Smooth muscle cell (in vitro differentiated cells): Measurements from ENCODE around the gene TRPV2. TPM values are rescaled to one million over a fixed set of nuclear protein-coding genes. Genes with fewer than 3 reads are reported as not detected.
"Not testable (repeated sequence)": the region's sequence is repeated elsewhere in the genome, so short reads cannot be mapped to it uniquely, and the experiment has no call there.

Experiments
- DNase-seq: peaks from one replicate; lab custom pipeline; 2025; ENCODE audit not compliant: unreplicated experiment; lab: John Stamatoyannopoulos, UW
- H2AFZ ChIP-seq: fragments of 200-600 bp; sonication (generic); 2 replicates; pipeline ENCODE4 v1.6.0; 2016; ENCODE audit warnings: antibody characterized with exemption, low read depth, mild to moderate bottlenecking
- H3F3A ChIP-seq: fragments of 200-600 bp; sonication (generic); 2 replicates; pipeline ENCODE4 v1.6.0; 2017; ENCODE audit warnings: antibody characterized with exemption, low read depth
- H3K27ac ChIP-seq: fragments of 200-600 bp; sonication (generic); 2 replicates; pipeline ENCODE4 v1.5.1; 2016; ENCODE audit warnings: low read depth, mild to moderate bottlenecking
- H3K27me3 ChIP-seq: fragments of 200-600 bp; sonication (generic); 2 replicates; pipeline ENCODE4 v1.6.1; 2016; ENCODE audit warnings: low read depth, mild to moderate bottlenecking
- H3K36me3 ChIP-seq: fragments of 200-600 bp; sonication (generic); 2 replicates; pipeline ENCODE4 v1.5.1; 2016; ENCODE audit warnings: low read depth
- H3K4me1 ChIP-seq: fragments of 200-600 bp; sonication (generic); 2 replicates; pipeline ENCODE4 v1.5.1; 2016; ENCODE audit warnings: low read depth
- H3K4me2 ChIP-seq: fragments of 200-600 bp; sonication (generic); 2 replicates; pipeline ENCODE4 v1.6.0; 2016; ENCODE audit warnings: mild to moderate bottlenecking
- H3K4me3 ChIP-seq: fragments of 200-600 bp; sonication (generic); 2 replicates; pipeline ENCODE4 v1.5.1; 2016; ENCODE audit warnings: mild to moderate bottlenecking
- H3K79me2 ChIP-seq: fragments of 200-600 bp; sonication (generic); 2 replicates; pipeline ENCODE4 v1.6.0; 2016; ENCODE audit warnings: low read depth, mild to moderate bottlenecking
- H3K9ac ChIP-seq: fragments of 200-600 bp; sonication (generic); 2 replicates; pipeline ENCODE4 v1.6.0; 2016; ENCODE audit warnings: low read depth
- H3K9me3 ChIP-seq: fragments of 200-600 bp; sonication (generic); replicated peaks from 2 replicates; pipeline ENCODE4 v1.5.1; 2016; ENCODE audit warnings: low read depth
- H4K20me1 ChIP-seq: fragments of 200-600 bp; sonication (generic); 2 replicates; pipeline ENCODE4 v1.6.0; 2016; ENCODE audit warnings: low read depth
- WGBS: methylation state at CpG from one replicate; pipeline ENCODE4 v1.1.7; 2016; ENCODE audit warnings: low lambda C conversion rate; 5-methylcytosine and 5-hydroxymethylcytosine counted together
- polyA plus RNA-seq: library from polyadenylated mRNA; unstranded; fragments of >200 nt; fragmentation: Nextera tagmentation; extraction: Ambion mirVana; gene quantifications from 2 replicates; pipeline ENCODE4 v1.2.1, GENCODE V29; 2016
- total RNA-seq: library from RNA; depleted of rRNA; stranded (reverse); fragments of >200 nt; gene quantifications from 2 replicates; pipeline ENCODE4 v1.2.3, GENCODE V29; 2014
- TF ChIP-seq, protein P1 (sequence below): fragments of 200-600 bp; sonication (generic); IDR thresholded peaks from 2 replicates; pipeline ENCODE4 v1.5.1; 2017; ENCODE audit warnings: borderline replicate concordance, mild to moderate bottlenecking, antibody characterized with exemption; ENCODE audit not compliant: insufficient read depth, poor library complexity, severe bottlenecking

Gene TRPV2
- total and polyA plus RNA-seq, 2 experiments from 2014 or later: 58.0 to 92.9 TPM

DNA sequence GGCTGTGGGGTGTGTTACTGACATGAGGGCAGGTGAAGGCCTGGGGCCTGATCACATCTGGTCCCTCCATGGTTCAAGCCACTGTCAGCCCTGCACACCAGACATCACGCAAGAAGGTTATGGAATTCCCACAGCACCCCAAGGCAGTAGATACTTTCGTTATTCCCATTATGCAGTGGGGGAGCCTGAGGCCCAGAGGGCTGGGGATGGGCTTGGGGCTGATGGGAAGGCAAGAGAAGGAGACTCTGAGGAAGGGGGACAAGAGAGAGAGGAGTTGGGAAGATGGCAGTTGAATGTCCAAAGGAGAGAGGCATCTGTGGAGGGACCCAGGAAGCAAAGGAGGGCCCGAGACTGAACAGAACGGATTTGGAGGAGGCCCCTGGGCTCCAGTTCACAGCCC, 34.7 kb downstream of the TRPV2 start:
- Histone ChIP-seq H3K9ac (no peak overlapping the region), H3K27ac (no peak overlapping the region), H3K4me1 (peaks cover 5% of the 10 kb centered on the region), H3K9me3 (no peaks in the 10 kb centered on the region), H3K36me3 (no peaks in the 10 kb centered on the region), H3K4me3 (no peak overlapping the region), H4K20me1 (peaks cover 72% of the 10 kb centered on the region), H3K27me3 (no peaks in the 10 kb centered on the region), H3K79me2 (no peaks in the 10 kb centered on the region), H2AFZ (no peak overlapping the region), H3K4me2 (no peak overlapping the region), H3F3A (peaks cover 32% of the 10 kb centered on the region)
- 95% methylated on average over 4 of the region's 4 CpGs for WGBS
- TF ChIP-seq, protein P1, sequence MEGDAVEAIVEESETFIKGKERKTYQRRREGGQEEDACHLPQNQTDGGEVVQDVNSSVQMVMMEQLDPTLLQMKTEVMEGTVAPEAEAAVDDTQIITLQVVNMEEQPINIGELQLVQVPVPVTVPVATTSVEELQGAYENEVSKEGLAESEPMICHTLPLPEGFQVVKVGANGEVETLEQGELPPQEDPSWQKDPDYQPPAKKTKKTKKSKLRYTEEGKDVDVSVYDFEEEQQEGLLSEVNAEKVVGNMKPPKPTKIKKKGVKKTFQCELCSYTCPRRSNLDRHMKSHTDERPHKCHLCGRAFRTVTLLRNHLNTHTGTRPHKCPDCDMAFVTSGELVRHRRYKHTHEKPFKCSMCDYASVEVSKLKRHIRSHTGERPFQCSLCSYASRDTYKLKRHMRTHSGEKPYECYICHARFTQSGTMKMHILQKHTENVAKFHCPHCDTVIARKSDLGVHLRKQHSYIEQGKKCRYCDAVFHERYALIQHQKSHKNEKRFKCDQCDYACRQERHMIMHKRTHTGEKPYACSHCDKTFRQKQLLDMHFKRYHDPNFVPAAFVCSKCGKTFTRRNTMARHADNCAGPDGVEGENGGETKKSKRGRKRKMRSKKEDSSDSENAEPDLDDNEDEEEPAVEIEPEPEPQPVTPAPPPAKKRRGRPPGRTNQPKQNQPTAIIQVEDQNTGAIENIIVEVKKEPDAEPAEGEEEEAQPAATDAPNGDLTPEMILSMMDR: no peak
- DNase-seq: no peak

DNA sequence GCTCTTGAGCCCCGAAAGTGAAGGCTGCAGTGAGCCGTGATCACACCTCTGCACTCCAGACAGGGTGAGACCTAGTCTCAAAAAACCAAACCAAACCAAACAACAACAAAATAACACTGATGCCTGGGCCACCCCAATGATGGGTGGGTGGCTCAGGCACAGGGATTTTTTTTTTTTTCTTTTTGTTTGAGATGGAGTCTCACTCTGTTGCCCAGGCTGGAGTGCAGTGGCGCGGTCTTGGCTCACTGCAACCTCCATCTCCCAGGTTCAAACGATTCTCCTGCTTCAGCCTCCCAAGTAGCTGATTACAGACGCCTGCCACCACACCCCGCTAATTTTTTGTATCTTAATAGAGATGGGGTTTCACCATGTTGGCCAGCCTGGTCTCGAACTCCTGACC, 36.9 kb downstream of the TRPV2 start:
- 85% methylated on average over 8 of the region's 8 CpGs for WGBS
- H3K9ac ChIP-seq, DNase-seq, H3K36me3 ChIP-seq, H3K4me3 ChIP-seq, H2AFZ ChIP-seq, H3K9me3 ChIP-seq, H3K27ac ChIP-seq, H3K79me2 ChIP-seq, H3K4me1 ChIP-seq, H3K4me2 ChIP-seq, H3K27me3 ChIP-seq: not testable (repeated sequence)
- peaks cover 49% of the 10 kb centered on the region for H4K20me1 ChIP-seq
- H3F3A ChIP-seq: peaks cover 22% of the 10 kb centered on the region

DNA sequence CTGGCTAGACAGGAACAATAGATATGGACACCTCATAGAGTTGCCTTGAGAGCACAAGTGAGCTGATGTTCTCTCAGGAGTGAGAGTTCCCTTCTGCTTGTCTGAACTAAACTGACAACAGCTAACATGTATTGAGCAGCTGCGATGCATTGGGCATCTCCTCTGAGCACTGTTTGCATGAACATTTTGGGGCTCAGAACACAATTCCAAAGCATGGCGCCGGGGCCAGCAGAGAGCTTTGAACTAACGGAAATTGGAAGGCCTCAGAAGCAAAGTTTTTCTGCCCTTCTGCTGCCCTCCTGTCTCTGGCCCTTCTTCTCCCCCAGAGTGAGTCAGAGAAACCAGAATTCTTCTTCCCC, 38.1 kb downstream of the TRPV2 start:
- Histone ChIP-seq H3K27me3 (no peaks in the 10 kb centered on the region), H3K4me1 (peaks cover 5% of the 10 kb centered on the region), H3K36me3 (no peaks in the 10 kb centered on the region), H4K20me1 (peaks cover 37% of the 10 kb centered on the region), H3K9ac (no peak overlapping the region), H2AFZ (no peak overlapping the region), H3F3A (peaks cover 17% of the 10 kb centered on the region), H3K9me3 (no peaks in the 10 kb centered on the region), H3K4me2 (no peak overlapping the region), H3K27ac (peak overlapping the region; percentile 20), H3K4me3 (no peak overlapping the region), H3K79me2 (no peaks in the 10 kb centered on the region)
- TF ChIP-seq, protein P1: no peak
- DNase-seq: no peak
- 92% methylated on average over 4 of the region's 4 CpGs for WGBS

DNA sequence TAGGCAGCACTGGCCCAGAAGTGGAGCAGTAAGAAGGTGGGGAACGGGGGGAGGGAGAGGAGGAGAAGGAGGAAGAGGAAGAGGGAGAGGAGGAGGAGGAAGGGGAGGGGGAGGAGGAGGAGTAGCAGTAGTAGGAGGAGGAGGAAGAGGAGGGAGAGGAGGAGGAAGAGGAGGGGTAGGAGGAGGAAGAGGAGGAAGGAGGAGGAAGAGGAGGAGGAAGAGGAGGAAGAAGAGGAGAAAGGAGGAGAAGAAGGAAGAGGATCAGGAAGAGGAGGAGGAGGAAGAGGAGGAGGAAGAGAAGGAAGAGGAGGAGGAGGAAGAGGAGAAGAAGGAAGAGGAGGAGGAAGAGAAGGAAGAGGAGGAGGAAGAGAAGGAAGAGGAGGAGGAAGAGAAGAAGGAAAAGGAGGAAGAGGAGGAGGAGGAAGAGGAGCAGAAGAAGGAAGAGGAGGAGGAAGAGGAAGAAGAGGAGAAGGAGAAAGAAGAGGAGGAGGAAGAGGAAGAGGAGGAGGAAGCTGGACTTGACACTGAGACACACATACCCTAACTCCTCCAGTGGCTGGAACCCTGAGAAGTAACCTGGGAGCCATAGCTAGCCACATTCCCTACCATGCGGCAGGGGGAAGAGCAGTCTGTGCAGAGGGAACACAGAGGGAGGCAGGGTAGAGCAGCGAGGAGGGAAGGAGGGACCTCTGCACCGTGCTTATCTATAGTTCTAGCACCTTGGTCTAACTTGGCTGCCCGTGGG, 40.8 kb downstream of the TRPV2 start:
- WGBS: 80% methylated on average over 5 of the region's 5 CpGs
- Histone ChIP-seq H3K4me3 (no peak overlapping the region), H3K27ac (no peak overlapping the region), H3K4me1 (peaks cover 12% of the 10 kb centered on the region), H3K36me3 (no peaks in the 10 kb centered on the region), H3K9ac (no peak overlapping the region), H3K27me3 (no peaks in the 10 kb centered on the region), H4K20me1 (peaks cover 10% of the 10 kb centered on the region), H3K79me2 (no peaks in the 10 kb centered on the region), H3K4me2 (no peak overlapping the region), H3F3A (peaks cover under 1% of the 10 kb centered on the region), H3K9me3 (no peaks in the 10 kb centered on the region), H2AFZ (no peak overlapping the region)
- DNase-seq: no peak
- TF ChIP-seq, protein P1: no peak
